Activated naive CD4-positive, alpha-beta T cell treated with anti-CD3 and anti-CD28 coated beads, Interleukin-2, amount 50 U/mL, for 16 hours (primary cell): ENCODE data around the gene KLHL21.
"Not testable (repeated sequence)": the region's sequence is repeated elsewhere in the genome, so short reads cannot be mapped to it uniquely, and the experiment has no call there.

Source experiments
- DNase-seq: peaks from one replicate; pipeline ENCODE4 v3.0.0-alpha.2; 2020

KLHL21 gene

GRCh38 chr1:6581561-6582305, 20.9 kb downstream of the KLHL21 start:
- DNase-seq: no peak

GRCh38 chr1:6580593-6581409, 21.9 kb downstream of the KLHL21 start:
- no peak for DNase-seq

GRCh38 chr1:6580119-6580592, 22.5 kb downstream of the KLHL21 start:
- no peak for DNase-seq

- DNase-seq: peak; percentile 98
Measured at GRCh38 chr1:6579374-6580118, 23.1 kb downstream of the KLHL21 start, which contains the start of gene ZBTB48. TSS of gene ZBTB48 (plus strand) at chr1:6579994. CDS start at chr1:6580610, 616 bp downstream.

- no peak for DNase-seq
Measured at GRCh38 chr1:6578624-6579373, 23.9 kb downstream of the KLHL21 start.

GRCh38 chr1:6577831-6578525, 24.7 kb downstream of the KLHL21 start:
- no peak for DNase-seq

- DNase-seq: no peak
Measured at GRCh38 chr1:6574818-6575217, 27.9 kb downstream of the KLHL21 start.

- no peak for DNase-seq
Measured at GRCh38 chr1:6574025-6574620, 28.5 kb downstream of the KLHL21 start.

GRCh38 chr1:6572653-6573383, 29.9 kb downstream of the KLHL21 start:
- no peak for DNase-seq

GRCh38 chr1:6570987-6571386, 31.7 kb downstream of the KLHL21 start:
- no peak for DNase-seq

GRCh38 chr1:6570100-6570499, 32.6 kb downstream of the KLHL21 start:
- no peak for DNase-seq

GRCh38 chr1:6569033-6569432, 33.6 kb downstream of the KLHL21 start:
- no peak for DNase-seq

GRCh38 chr1:6560267-6560666, 42.4 kb downstream of the KLHL21 start:
- no peak for DNase-seq

GRCh38 chr1:6559161-6559560, 43.5 kb downstream of the KLHL21 start:
- not testable (repeated sequence) for DNase-seq

GRCh38 chr1:6557597-6557996, 45.1 kb downstream of the KLHL21 start:
- no peak for DNase-seq

GRCh38 chr1:6554907-6555778, 47.5 kb downstream of the KLHL21 start, which contains the start of gene TAS1R1:
TSS of gene TAS1R1 (plus strand) at chr1:6555307. CDS start at chr1:6555374, 67 bp downstream.
- no peak for DNase-seq

GRCh38 chr1:6554031-6554906, 48.4 kb downstream of the KLHL21 start, which contains the start of gene NOL9:
TSS of gene NOL9 (minus strand) at chr1:6554513. CDS start at chr1:6554502, 11 bp downstream.
- peak; percentile 95 for DNase-seq

GRCh38 chr1:6547301-6547700, 55.4 kb downstream of the KLHL21 start:
- DNase-seq: no peak
